ENCODE data around the gene HPS4. TPM values are rescaled to one million over a fixed set of nuclear protein-coding genes. Genes with fewer than 3 reads are reported as not detected.

Gene HPS4
- total and polyA plus RNA-seq, 10 of the 15 experiments (the other 5 are each of a cell fraction or from before 2014, with no cell fraction given) = 11.7 to 36.7 (median 30.8) TPM

DNA sequence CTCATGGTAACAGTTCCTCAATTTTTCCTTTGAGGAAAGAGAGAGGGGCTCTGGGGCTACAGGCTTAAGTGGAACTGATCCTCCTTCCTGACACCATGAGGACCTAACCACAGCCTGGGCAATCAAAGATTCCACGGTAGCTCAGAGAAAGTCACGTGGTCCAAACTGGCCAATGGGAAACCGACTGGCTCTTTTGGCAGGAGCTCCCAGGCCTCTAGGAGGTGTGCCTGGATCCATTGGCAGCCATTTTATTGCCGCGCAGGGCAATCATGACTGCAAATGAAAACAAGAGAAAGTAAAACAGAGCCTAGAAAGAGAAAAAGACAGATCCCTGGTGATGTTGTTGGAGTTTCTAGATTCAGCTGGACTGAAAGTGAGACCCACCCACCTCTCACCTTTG lies 81.9 kb downstream of the HPS4 start:
- no peak for DNase-seq (ENCODE audit: low read depth, low spot score)
- TF ChIP-seq MTA2 (IDR thresholded peaks at IDR 0.05; ENCODE audit: low read depth) = no peak
- TF ChIP-seq USF1 (IDR thresholded peaks at IDR 0.05; ENCODE audit: borderline replicate concordance, extremely low read length, insufficient read depth, low read depth, low read length) = peak; percentile 13
- ChIA-PET CTCF (interaction anchor here (0.5 to 10.2 kb wide), 4 partner anchors 35 to 509 kb away, joined by 3 to 111 read pairs (median 6); no protein-coding TSS in a partner anchor), SMC1A (ENCODE audit: uncharacterized antibody, unreplicated experiment) (interaction anchor here (0.7 to 8.5 kb wide), 5 partner anchors 28 to 80 kb away, joined by 3 to 73 read pairs (median 3); no protein-coding TSS in a partner anchor), POLR2A (interaction anchor here (1.7 kb wide), 1 partner anchor 29 kb away, joined by 5 read pairs; no protein-coding TSS in a partner anchor), RAD21 (ENCODE audit: unreplicated experiment) (interaction anchor here (0.6 to 1.2 kb wide), 2 partner anchors 29 to 175 kb away, joined by 3 read pairs; no protein-coding TSS in a partner anchor)
- in situ Hi-C loops (cut with MboI) (loop anchor here (5.0 kb wide), 1 partner anchor 61 kb away; no protein-coding TSS in a partner anchor), intact Hi-C loops (cut with micrococcal nuclease; ENCODE audit: unreplicated experiment) (no loop called here)
- Histone ChIP-seq H3K4me3 (no peak overlapping the region), H3K27ac (ENCODE audit: control insufficient read depth, insufficient read depth) (no peak overlapping the region), H3K36me3 (ENCODE audit: control insufficient read depth in 2 of 2, insufficient read depth in 2 of 2, low read length in 1 of 2) (no peaks in the 10 kb centered on the region), H2AFZ (ENCODE audit: control insufficient read depth, low read depth, low read length) (no peak overlapping the region), H3K27me3 (replicated peaks in 1 of 2; ENCODE audit: control insufficient read depth in 2 of 2, insufficient read depth in 2 of 2, low read length in 1 of 2) (no peaks in the 10 kb centered on the region; a peak in 1 of 4 replicates), H3K9me3 (replicated peaks; ENCODE audit: control insufficient read depth, insufficient read depth, low read length) (no peaks in the 10 kb centered on the region), H3K79me2 (ENCODE audit: control insufficient read depth, insufficient read depth, low read length) (no peaks in the 10 kb centered on the region), H3K4me2 (ENCODE audit: control insufficient read depth, insufficient read depth) (no peak overlapping the region), H3K9ac (ENCODE audit: control insufficient read depth, insufficient read depth, low read length) (no peak overlapping the region), H4K20me1 (ENCODE audit: control insufficient read depth, insufficient read depth) (no peaks in the 10 kb centered on the region), H3K4me1 (ENCODE audit: control insufficient read depth, insufficient read depth, low read length) (no peaks in the 10 kb centered on the region; the same call in 1 of the 2 replicates)
- WGBS (ENCODE audit: insufficient coverage, insufficient replicate concordance, low lambda C conversion rate, missing lambda C conversion rate) = 55% methylated on average over 5 of the region's 5 CpGs
- BruUV-seq (replicated peaks) = no TSS peak
- no peak for ATAC-seq
- FAIRE-seq = no peak

Other genes starting within 250 kb of the HPS4 start
- gene ASPHD2, start 54.5 kb downstream of the HPS4 start, total RNA-seq (2014; rRNA removed) = 10.4 and 10.8 TPM in 2 replicates
- gene ASPHD2, start 54.5 kb downstream of the HPS4 start, total RNA-seq (2014; rRNA removed; fragmentation: Illumina TruSeq; extraction: Trizol) = 5.0 and 5.3 TPM in 2 replicates
- 10.6 TPM in 2 replicates for gene ASPHD2, start 54.5 kb downstream of the HPS4 start, total RNA-seq (2021)
- 6.2 and 7.7 TPM in 2 replicates for gene ASPHD2, start 54.5 kb downstream of the HPS4 start, polyA plus RNA-seq (2011; rRNA removed)
- 3.5 and 5.1 TPM in 2 replicates for gene ASPHD2, start 54.5 kb downstream of the HPS4 start, polyA plus RNA-seq (2014; fragmentation: Illumina TruSeq; extraction: Trizol)
- gene ASPHD2, start 54.5 kb downstream of the HPS4 start, polyA plus RNA-seq (2014; fragmentation: Nextera tagmentation; extraction: Ambion mirVana) = 1 to 10 TPM; 1.6 to 2.3 TPM
- 9.0 TPM in 2 replicates for gene ASPHD2, start 54.5 kb downstream of the HPS4 start, polyA plus RNA-seq (2014; rRNA removed)
- gene ASPHD2, start 54.5 kb downstream of the HPS4 start, polyA plus RNA-seq (2016; fragmentation: Nextera tagmentation; extraction: Ambion mirVana) = 1 to 10 TPM; 1.6 to 3.2 TPM
- 17.2 and 17.7 TPM in 2 replicates for gene SRRD, start 94 bp upstream of the HPS4 start, total RNA-seq (2014; rRNA removed)
- 21.2 and 26.4 TPM in 2 replicates for gene SRRD, start 94 bp upstream of the HPS4 start, total RNA-seq (2014; rRNA removed; fragmentation: Illumina TruSeq; extraction: Trizol)
- 27.5 and 32.9 TPM in 2 replicates for gene SRRD, start 94 bp upstream of the HPS4 start, total RNA-seq (2021)
- gene SRRD, start 94 bp upstream of the HPS4 start, polyA plus RNA-seq (2011; rRNA removed) = 50.5 and 55.9 TPM in 2 replicates
- 31.5 and 41.6 TPM in 2 replicates for gene SRRD, start 94 bp upstream of the HPS4 start, polyA plus RNA-seq (2014; fragmentation: Illumina TruSeq; extraction: Trizol)
- 10 to 100 TPM in 1 of 2 experiments, 1 to 10 TPM in 1; 4.1 to 15.4 TPM for gene SRRD, start 94 bp upstream of the HPS4 start, polyA plus RNA-seq (2014; fragmentation: Nextera tagmentation; extraction: Ambion mirVana)
- gene SRRD, start 94 bp upstream of the HPS4 start, polyA plus RNA-seq (2014; rRNA removed) = 22.3 and 27.4 TPM in 2 replicates
- gene SRRD, start 94 bp upstream of the HPS4 start, polyA plus RNA-seq (2016; fragmentation: Nextera tagmentation; extraction: Ambion mirVana) = 10 to 100 TPM; 42.9 to 50.6 TPM
- gene TFIP11, start 28.7 kb upstream of the HPS4 start, total RNA-seq (2014; rRNA removed) = 31.7 and 34.6 TPM in 2 replicates
- gene TFIP11, start 28.7 kb upstream of the HPS4 start, total RNA-seq (2014; rRNA removed; fragmentation: Illumina TruSeq; extraction: Trizol) = 28.3 and 32.2 TPM in 2 replicates
- 35.6 and 42.2 TPM in 2 replicates for gene TFIP11, start 28.7 kb upstream of the HPS4 start, total RNA-seq (2021)
- gene TFIP11, start 28.7 kb upstream of the HPS4 start, polyA plus RNA-seq (2011; rRNA removed) = 36.5 and 43.3 TPM in 2 replicates
- gene TFIP11, start 28.7 kb upstream of the HPS4 start, polyA plus RNA-seq (2014; fragmentation: Illumina TruSeq; extraction: Trizol) = 27.3 and 29.4 TPM in 2 replicates
- gene TFIP11, start 28.7 kb upstream of the HPS4 start, polyA plus RNA-seq (2014; fragmentation: Nextera tagmentation; extraction: Ambion mirVana) = 10 to 100 TPM; 14.2 to 19.1 TPM
- gene TFIP11, start 28.7 kb upstream of the HPS4 start, polyA plus RNA-seq (2014; rRNA removed) = 23.1 and 31.6 TPM in 2 replicates
- 10 to 100 TPM; 35.9 to 40.1 TPM for gene TFIP11, start 28.7 kb upstream of the HPS4 start, polyA plus RNA-seq (2016; fragmentation: Nextera tagmentation; extraction: Ambion mirVana)
- gene TPST2, start 106.3 kb upstream of the HPS4 start, total RNA-seq (2014; rRNA removed) = 29.0 and 29.5 TPM in 2 replicates
- 13.0 and 13.2 TPM in 2 replicates for gene TPST2, start 106.3 kb upstream of the HPS4 start, total RNA-seq (2014; rRNA removed; fragmentation: Illumina TruSeq; extraction: Trizol)
- gene TPST2, start 106.3 kb upstream of the HPS4 start, total RNA-seq (2021) = 31.2 and 32.2 TPM in 2 replicates
- 22.2 and 28.2 TPM in 2 replicates for gene TPST2, start 106.3 kb upstream of the HPS4 start, polyA plus RNA-seq (2011; rRNA removed)
- 11.4 and 16.4 TPM in 2 replicates for gene TPST2, start 106.3 kb upstream of the HPS4 start, polyA plus RNA-seq (2014; fragmentation: Illumina TruSeq; extraction: Trizol)
- gene TPST2, start 106.3 kb upstream of the HPS4 start, polyA plus RNA-seq (2014; fragmentation: Nextera tagmentation; extraction: Ambion mirVana) = 10 to 100 TPM in 1 of 2 experiments, 1 to 10 TPM in 1; 6.3 to 10.7 TPM
- 30.0 and 33.7 TPM in 2 replicates for gene TPST2, start 106.3 kb upstream of the HPS4 start, polyA plus RNA-seq (2014; rRNA removed)
- 10 to 100 TPM; 28.5 to 28.7 TPM for gene TPST2, start 106.3 kb upstream of the HPS4 start, polyA plus RNA-seq (2016; fragmentation: Nextera tagmentation; extraction: Ambion mirVana)
- 0.11 TPM in 1 of 2 replicates, not detected in the other for gene CRYBB1, start 134.2 kb upstream of the HPS4 start, total RNA-seq (2014; rRNA removed)
- gene CRYBB1, start 134.2 kb upstream of the HPS4 start, total RNA-seq (2014; rRNA removed; fragmentation: Illumina TruSeq; extraction: Trizol) = not detected in 2 replicates
- 0.64 TPM in 1 of 2 replicates, not detected in the other for gene CRYBB1, start 134.2 kb upstream of the HPS4 start, total RNA-seq (2021)
- gene CRYBB1, start 134.2 kb upstream of the HPS4 start, polyA plus RNA-seq (2011; rRNA removed) = not detected in 2 replicates
- gene CRYBB1, start 134.2 kb upstream of the HPS4 start, polyA plus RNA-seq (2014; fragmentation: Illumina TruSeq; extraction: Trizol) = 0.09 TPM in 1 of 2 replicates, not detected in the other
- gene CRYBB1, start 134.2 kb upstream of the HPS4 start, polyA plus RNA-seq (2014; fragmentation: Nextera tagmentation; extraction: Ambion mirVana) = under 1 TPM in 1 of 2 experiments, not detected in 1; 0.23 TPM
- 0.13 TPM in 1 of 2 replicates, not detected in the other for gene CRYBB1, start 134.2 kb upstream of the HPS4 start, polyA plus RNA-seq (2014; rRNA removed)
- under 1 TPM in 1 of 2 experiments, not detected in 1; 0.32 TPM for gene CRYBB1, start 134.2 kb upstream of the HPS4 start, polyA plus RNA-seq (2016; fragmentation: Nextera tagmentation; extraction: Ambion mirVana)
- 0.17 TPM in 1 of 2 replicates, not detected in the other for gene CRYBA4, start 138.2 kb upstream of the HPS4 start, total RNA-seq (2014; rRNA removed)
- gene CRYBA4, start 138.2 kb upstream of the HPS4 start, total RNA-seq (2014; rRNA removed; fragmentation: Illumina TruSeq; extraction: Trizol) = not detected in 2 replicates
- not detected in 2 replicates for gene CRYBA4, start 138.2 kb upstream of the HPS4 start, total RNA-seq (2021)
- 0.12 TPM in 2 replicates for gene CRYBA4, start 138.2 kb upstream of the HPS4 start, polyA plus RNA-seq (2011; rRNA removed)
- not detected in 2 replicates for gene CRYBA4, start 138.2 kb upstream of the HPS4 start, polyA plus RNA-seq (2014; fragmentation: Illumina TruSeq; extraction: Trizol)
- not detected for gene CRYBA4, start 138.2 kb upstream of the HPS4 start, polyA plus RNA-seq (2014; fragmentation: Nextera tagmentation; extraction: Ambion mirVana)
- gene CRYBA4, start 138.2 kb upstream of the HPS4 start, polyA plus RNA-seq (2014; rRNA removed) = not detected in 2 replicates
- gene CRYBA4, start 138.2 kb upstream of the HPS4 start, polyA plus RNA-seq (2016; fragmentation: Nextera tagmentation; extraction: Ambion mirVana) = not detected
- gene MIAT, start 173.8 kb upstream of the HPS4 start, total RNA-seq (2014; rRNA removed) = 5.2 and 5.9 TPM in 2 replicates
- 6.7 and 7.7 TPM in 2 replicates for gene MIAT, start 173.8 kb upstream of the HPS4 start, total RNA-seq (2014; rRNA removed; fragmentation: Illumina TruSeq; extraction: Trizol)
- gene MIAT, start 173.8 kb upstream of the HPS4 start, total RNA-seq (2021) = 9.9 and 11.7 TPM in 2 replicates
- gene MIAT, start 173.8 kb upstream of the HPS4 start, polyA plus RNA-seq (2011; rRNA removed) = 1.8 and 1.9 TPM in 2 replicates
- gene MIAT, start 173.8 kb upstream of the HPS4 start, polyA plus RNA-seq (2014; fragmentation: Illumina TruSeq; extraction: Trizol) = 12.4 and 14.7 TPM in 2 replicates
- gene MIAT, start 173.8 kb upstream of the HPS4 start, polyA plus RNA-seq (2014; fragmentation: Nextera tagmentation; extraction: Ambion mirVana) = under 1 TPM; 0.39 to 0.51 TPM
- gene MIAT, start 173.8 kb upstream of the HPS4 start, polyA plus RNA-seq (2014; rRNA removed) = 13.7 and 16.0 TPM in 2 replicates
- 1 to 10 TPM; 2.2 to 3.4 TPM for gene MIAT, start 173.8 kb upstream of the HPS4 start, polyA plus RNA-seq (2016; fragmentation: Nextera tagmentation; extraction: Ambion mirVana)

Data from GM12878 (cell line).